Prostate gland (tissue), 2 donors: Measurements from ENCODE around the gene ZNF436. TPM values are rescaled to one million over a fixed set of nuclear protein-coding genes. Genes with fewer than 3 reads are reported as not detected.

Source experiments
- DNase-seq: peaks from one replicate; pipeline ENCODE4 v3.0.0-alpha.2; 2019; ENCODE audit warnings: low spot score
- H3K27ac ChIP-seq, 2 donors: fragments of 200-600 bp; sonication (generic); 2 replicates each; pipeline ENCODE4 v1.5.1; 2017 to 2019
- H3K27me3 ChIP-seq: fragments of 200-600 bp; sonication (generic); replicated peaks from 2 replicates; pipeline ENCODE4 v1.5.1; 2019; ENCODE audit not compliant: insufficient read depth
- H3K36me3 ChIP-seq, 2 donors: fragments of 200-600 bp; sonication (generic); 1 replicate in 1 of 2; 2 replicates in 1 of 2; pipeline versions ENCODE4 v1.5.1 to v1.8.1; 2017 to 2019
- H3K4me1 ChIP-seq: fragments of 200-600 bp; sonication (generic); replicated peaks from 2 replicates; pipeline ENCODE4 v1.5.1; 2019
- H3K4me3 ChIP-seq, 2 donors: fragments of 200-600 bp; sonication (generic); 2 replicates each; pipeline ENCODE4 v1.5.1; 2017 to 2019
- H3K9me3 ChIP-seq: fragments of 200-600 bp; sonication (generic); 2 replicates; pipeline ENCODE4 v1.5.1; 2017
- POLR2A ChIP-seq: fragments of 450-650 bp; IDR thresholded peaks from one replicate; pipeline ENCODE4 v1.6.1; 2016; ENCODE audit warnings: antibody characterized with exemption, mild to moderate bottlenecking
- POLR2AphosphoS5 ChIP-seq: sonication (generic); formaldehyde crosslinking; IDR thresholded peaks from one replicate; pipeline ENCODE4 v1.6.1; 2017; ENCODE audit warnings: antibody characterized with exemption
- WGBS: methylation state at CpG from one replicate; pipeline ENCODE4 v1.1.5; 2018; 5-methylcytosine and 5-hydroxymethylcytosine counted together
- intact Hi-C: fragments of 100-400 bp; cut with DNase I; formaldehyde crosslinking; loops from one replicate; pipeline ENCODE4 v1.14.2; 2022
- total RNA-seq, 2 donors: library from RNA; depleted of rRNA; stranded (reverse); fragments of >200 nt; gene quantifications; one replicate each; pipeline ENCODE4 v1.1.0, GENCODE V29; 2016
- TF ChIP-seq, protein P1 (sequence below), 4 experiments: fragments of 200-600 bp in 2 of 4; fragments of 450-650 bp in 2 of 4; sonication (generic) in 2 of 4; IDR thresholded peaks; 1 replicate in 3 of 4; 2 replicates in 1 of 4; pipeline ENCODE4 v1.5.1; 2016 to 2019; ENCODE audit warnings: antibody characterized with exemption in 4 of 4, mild to moderate bottlenecking in 2 of 4, moderate library complexity in 2 of 4

Gene ZNF436
- total RNA-seq: 10 to 100 TPM; 25.3 to 29.5 TPM

DNA sequence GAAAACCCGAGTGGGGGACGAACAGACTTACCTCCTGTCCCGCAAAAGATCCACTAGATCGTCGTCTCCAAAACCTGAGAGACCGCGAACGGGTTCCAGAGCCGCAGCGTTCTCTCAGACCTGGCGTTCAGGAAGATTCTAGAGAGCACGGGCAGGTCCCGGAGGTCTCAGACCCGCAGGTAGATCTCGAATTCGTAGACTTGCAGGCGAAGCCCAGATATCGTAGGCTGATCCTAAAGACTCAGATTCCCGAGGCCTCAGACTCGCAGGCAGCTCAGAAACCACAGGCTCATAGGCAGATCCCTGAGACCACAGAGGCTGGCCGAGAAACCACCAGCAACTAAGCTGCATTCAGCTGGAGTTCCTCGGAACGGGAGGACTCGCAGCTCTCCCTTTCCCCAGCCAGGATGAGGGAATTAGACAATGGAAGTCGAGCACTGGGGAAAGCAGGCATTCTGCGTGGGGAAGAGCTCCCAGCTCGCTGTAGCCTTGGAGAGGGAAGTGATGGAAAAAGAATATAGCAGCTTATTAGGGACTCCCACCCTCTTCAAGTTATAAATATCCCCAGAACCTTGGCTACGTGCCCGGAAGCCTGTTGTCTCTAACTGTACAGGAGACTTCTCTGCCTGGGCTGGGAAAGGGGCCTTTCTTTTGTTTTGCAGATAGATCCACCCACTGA, at the start of gene ZNF436:
Gene ZNF436 (minus strand): TSS at position 502 of the 679 bp plus-strand sequence. CDS start 1,831 bp downstream, outside the sequence.
- Histone ChIP-seq H3K4me3 (peak within 1 kb of the TSS; percentile 82 to 88), H3K4me1 (peaks cover 18% of the 10 kb centered on the region), H3K36me3 (peaks cover 0 to 4% of the 10 kb centered on the region in 2 donors), H3K27me3 (no peaks in the 10 kb centered on the region), H3K9me3 (no peaks in the 10 kb centered on the region), H3K27ac (peak within 1 kb of the TSS; percentile 99)
- peak; percentile 85 for DNase-seq
- TF ChIP-seq, protein P1, sequence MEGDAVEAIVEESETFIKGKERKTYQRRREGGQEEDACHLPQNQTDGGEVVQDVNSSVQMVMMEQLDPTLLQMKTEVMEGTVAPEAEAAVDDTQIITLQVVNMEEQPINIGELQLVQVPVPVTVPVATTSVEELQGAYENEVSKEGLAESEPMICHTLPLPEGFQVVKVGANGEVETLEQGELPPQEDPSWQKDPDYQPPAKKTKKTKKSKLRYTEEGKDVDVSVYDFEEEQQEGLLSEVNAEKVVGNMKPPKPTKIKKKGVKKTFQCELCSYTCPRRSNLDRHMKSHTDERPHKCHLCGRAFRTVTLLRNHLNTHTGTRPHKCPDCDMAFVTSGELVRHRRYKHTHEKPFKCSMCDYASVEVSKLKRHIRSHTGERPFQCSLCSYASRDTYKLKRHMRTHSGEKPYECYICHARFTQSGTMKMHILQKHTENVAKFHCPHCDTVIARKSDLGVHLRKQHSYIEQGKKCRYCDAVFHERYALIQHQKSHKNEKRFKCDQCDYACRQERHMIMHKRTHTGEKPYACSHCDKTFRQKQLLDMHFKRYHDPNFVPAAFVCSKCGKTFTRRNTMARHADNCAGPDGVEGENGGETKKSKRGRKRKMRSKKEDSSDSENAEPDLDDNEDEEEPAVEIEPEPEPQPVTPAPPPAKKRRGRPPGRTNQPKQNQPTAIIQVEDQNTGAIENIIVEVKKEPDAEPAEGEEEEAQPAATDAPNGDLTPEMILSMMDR (IDR thresholded peaks at IDR 0.05): no peak
- TF ChIP-seq POLR2A (peak; percentile 24), POLR2AphosphoS5 (peak; percentile 52)
- under 1% methylated on average over 29 of the region's 29 CpGs for WGBS
- intact Hi-C loops: loop anchor here (2.0 kb wide), 1 partner anchor 25 kb away; the partner anchor contains the start of gene HNRNPR

DNA sequence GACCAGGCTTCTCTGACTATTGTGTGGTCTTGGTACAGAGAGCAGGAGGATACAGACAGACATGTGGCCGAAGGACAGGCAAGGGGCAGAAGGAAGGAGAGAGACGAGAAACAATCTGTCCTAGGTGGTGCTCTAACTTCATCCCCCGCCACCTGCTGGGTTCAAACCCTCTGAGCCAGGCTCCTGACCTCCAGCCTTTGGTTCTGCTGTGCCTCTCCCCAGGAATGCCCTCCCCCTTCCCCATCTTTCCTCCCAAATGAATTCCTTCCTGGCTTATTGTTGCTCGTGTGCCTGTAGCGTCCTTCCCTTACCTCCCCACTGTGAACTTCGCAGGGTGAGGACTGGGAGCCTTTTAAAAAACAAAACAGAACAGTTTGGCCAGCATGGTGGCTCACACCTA, 49.5 kb upstream of the ZNF436 start:
- Histone ChIP-seq H3K4me3 (no peak overlapping the region), H3K36me3 (no peaks in the 10 kb centered on the region), H3K27me3 (no peaks in the 10 kb centered on the region), H3K27ac (no peak overlapping the region), H3K4me1 (peaks cover 6% of the 10 kb centered on the region), H3K9me3 (no peaks in the 10 kb centered on the region)
- WGBS: 83% methylated on average over 6 of the region's 6 CpGs
- TF ChIP-seq, protein P1 (IDR thresholded peaks at IDR 0.05): no peak
- TF ChIP-seq POLR2AphosphoS5 (no peak), POLR2A (no peak)
- DNase-seq: no peak
- intact Hi-C loops: no loop called here

DNA sequence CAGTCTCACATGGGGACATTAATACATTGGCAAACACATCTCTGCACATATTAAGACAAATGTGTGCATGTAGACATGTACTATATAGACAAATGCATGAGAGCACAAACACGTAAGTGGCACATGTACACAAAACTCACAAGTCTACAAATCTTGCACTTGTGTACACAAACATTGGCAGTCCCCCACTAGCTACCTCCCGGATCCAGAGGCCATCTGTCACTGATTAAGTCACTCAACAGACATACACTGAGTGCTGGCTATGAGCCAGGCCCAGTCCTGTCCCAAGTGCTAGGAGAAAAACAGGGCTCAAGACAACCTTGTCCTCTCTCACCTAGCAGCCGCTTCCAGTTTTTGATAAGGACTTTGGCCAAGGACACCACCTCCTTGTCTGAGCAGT, 47.9 kb upstream of the ZNF436 start:
- TF ChIP-seq, protein P1 (IDR thresholded peaks at IDR 0.05): no peak
- no peak for TF ChIP-seq POLR2A
- TF ChIP-seq POLR2AphosphoS5: no peak
- no peaks in the 10 kb centered on the region for H3K36me3 ChIP-seq
- no peak overlapping the region for H3K4me3 ChIP-seq
- peaks cover 2% of the 10 kb centered on the region for H3K4me1 ChIP-seq
- intact Hi-C loops: no loop called here
- DNase-seq: no peak
- 57% methylated on average over 3 of the region's 3 CpGs for WGBS
- no peaks in the 10 kb centered on the region for H3K27me3 ChIP-seq
- H3K9me3 ChIP-seq: no peaks in the 10 kb centered on the region
- peak overlapping the region in 1 of 2 donors; percentile 30 for H3K27ac ChIP-seq

DNA sequence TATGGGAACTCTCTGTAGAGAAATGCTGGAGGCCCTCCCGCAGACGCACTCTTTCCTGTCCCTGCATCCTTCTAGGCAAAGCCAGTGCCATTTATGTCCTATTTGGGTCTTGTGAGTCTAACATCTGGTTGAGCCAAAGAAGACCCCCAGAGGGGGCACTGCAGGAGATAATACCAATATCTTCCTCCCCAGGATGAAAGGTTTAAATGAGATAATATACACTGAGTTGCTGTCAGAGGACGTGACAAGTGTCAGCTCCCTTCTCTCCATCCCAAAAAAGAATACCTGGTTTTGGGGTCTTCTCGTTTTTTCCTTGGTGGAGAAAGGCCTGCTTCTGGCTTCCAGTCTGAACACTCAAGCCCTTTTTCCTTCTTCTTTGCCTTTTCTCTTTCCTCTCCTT, 47.3 kb upstream of the ZNF436 start:
- TF ChIP-seq POLR2A (no peak), POLR2AphosphoS5 (no peak)
- TF ChIP-seq, protein P1 (IDR thresholded peaks at IDR 0.05): no peak
- H3K36me3 ChIP-seq: no peaks in the 10 kb centered on the region
- 92% methylated on average over 4 of the region's 4 CpGs for WGBS
- no peaks in the 10 kb centered on the region for H3K9me3 ChIP-seq
- H3K27me3 ChIP-seq: no peaks in the 10 kb centered on the region
- no peak overlapping the region for H3K27ac ChIP-seq
- no peak overlapping the region for H3K4me3 ChIP-seq
- no peaks in the 10 kb centered on the region for H3K4me1 ChIP-seq
- no peak for DNase-seq
- intact Hi-C loops: no loop called here

DNA sequence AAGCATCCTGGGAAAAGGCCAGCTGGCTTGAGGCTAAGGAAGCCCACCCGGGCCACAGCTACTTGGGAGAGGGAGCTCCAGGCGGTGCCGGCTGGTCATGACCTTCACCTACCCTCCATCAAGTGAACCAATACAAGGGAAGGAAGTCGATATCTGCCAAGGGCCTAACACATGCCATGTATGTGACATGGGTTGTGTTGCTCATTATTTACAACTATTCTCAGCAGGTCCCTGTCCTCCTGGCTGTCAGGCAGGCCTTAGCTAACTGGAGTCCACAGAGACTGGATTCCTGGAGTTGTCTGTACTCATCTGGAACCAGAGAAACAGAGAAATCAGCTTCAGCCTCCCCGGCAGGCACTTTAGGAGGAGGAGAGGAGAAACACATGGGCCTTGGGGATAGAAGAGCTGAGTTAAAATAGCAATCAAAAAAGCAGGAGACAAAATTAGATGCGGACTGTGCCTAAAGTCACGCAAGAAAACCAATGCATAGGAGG, 39.2 kb upstream of the ZNF436 start:
- intact Hi-C loops: loop anchor here (10.0 kb wide), 1 partner anchor 314 kb away; no protein-coding TSS in a partner anchor
- Histone ChIP-seq H3K4me3 (no peak overlapping the region), H3K4me1 (peaks cover 17% of the 10 kb centered on the region), H3K9me3 (no peaks in the 10 kb centered on the region), H3K36me3 (peaks cover 0 to 5% of the 10 kb centered on the region in 2 donors), H3K27me3 (no peaks in the 10 kb centered on the region), H3K27ac (no peak overlapping the region)
- no peak for DNase-seq
- TF ChIP-seq POLR2A (no peak), POLR2AphosphoS5 (no peak)
- TF ChIP-seq, protein P1 (IDR thresholded peaks at IDR 0.05): no peak
- 84% methylated on average over 7 of the region's 7 CpGs for WGBS
